B cell (primary cell): ENCODE data around the gene IMP3. TPM values are rescaled to one million over a fixed set of nuclear protein-coding genes. Genes with fewer than 3 reads are reported as not detected.

Source experiments
- ATAC-seq: fragments of 200-7000 bp; cut with Tn5 transposase; one replicate; pipeline ENCODE4 v1.10.0; 2021; ENCODE audit warnings: low read depth, mild to moderate bottlenecking, moderate number of reproducible peaks, moderate library complexity
- CTCF ChIA-PET: fragments of 350-600 bp; sonication (Branson Sonifier 250); formaldehyde crosslinking; loops from one replicate; lab custom pipeline; 2021; ENCODE audit warnings: antibody characterized with exemption, inconsistent platforms; lab: Charles Lee
- POLR2A ChIA-PET: fragments of 350-600 bp; sonication (Branson Sonifier 250); formaldehyde crosslinking; loops from one replicate; lab custom pipeline; 2021; ENCODE audit warnings: antibody characterized with exemption; lab: Charles Lee
- DNase-seq: peaks from one replicate; pipeline ENCODE4 v3.0.0; 2013
- H2AFZ ChIP-seq: 2 replicates; pipeline ENCODE4 v1.6.1; 2012; ENCODE audit warnings: mild to moderate bottlenecking, low read depth, low read length; ENCODE audit not compliant: insufficient read depth, poor library complexity, severe bottlenecking
- H3K27ac ChIP-seq, 2 donors: 1 replicate in 1 of 2; 2 replicates in 1 of 2; pipeline ENCODE4 v1.5.1; 2012 to 2013; ENCODE audit warnings: low read length in 2 of 2, mild to moderate bottlenecking in 2 of 2, moderate library complexity in 1 of 2
- H3K27me3 ChIP-seq, 4 experiments: fragments of 200-600 bp in 1 of 4; sonication (generic) in 1 of 4; replicated peaks in 1 of 4; 1 replicate in 2 of 4; 2 replicates in 2 of 4; pipeline versions ENCODE4 v1.6.1 to v1.7.0; 2013 to 2016; ENCODE audit warnings: low read length in 3 of 4, mild to moderate bottlenecking in 2 of 4, mixed read lengths in 1 of 4, moderate library complexity in 1 of 4; ENCODE audit not compliant: insufficient read depth in 4 of 4, control insufficient read depth in 3 of 4; ENCODE audit errors: control extremely low read depth in 1 of 4
- H3K36me3 ChIP-seq, 2 experiments: replicated peaks in 1 of 2; 1 replicate in 1 of 2; 2 replicates in 1 of 2; pipeline versions ENCODE4 v1.6.1 to v1.7.1; 2013; ENCODE audit warnings: low read length in 1 of 2; ENCODE audit not compliant: insufficient read depth in 2 of 2, control insufficient read depth in 1 of 2; ENCODE audit errors: control extremely low read depth in 1 of 2, extremely low read depth in 1 of 2
- H3K4me1 ChIP-seq, 2 donors: fragments of 200-600 bp in 1 of 2; sonication (generic) in 1 of 2; 1 replicate in 1 of 2; 2 replicates in 1 of 2; pipeline versions ENCODE4 v1.5.1 to v1.6.1; 2013 to 2017; ENCODE audit warnings: low read length in 2 of 2; ENCODE audit not compliant: control insufficient read depth in 2 of 2, insufficient read depth in 2 of 2
- H3K4me2 ChIP-seq: replicated peaks from 2 replicates; pipeline ENCODE3; 2012; ENCODE audit warnings: mild to moderate bottlenecking, low read depth, low read length; ENCODE audit not compliant: poor library complexity, severe bottlenecking
- H3K4me3 ChIP-seq, 5 experiments: fragments of 200-600 bp in 1 of 5; sonication (generic) in 1 of 5; 1 replicate in 3 of 5; 2 replicates in 2 of 5; pipeline versions ENCODE4 v1.5.1 to v1.7.0; 2011 to 2016; ENCODE audit warnings: low read length in 4 of 5, mild to moderate bottlenecking in 4 of 5, low read depth in 2 of 5, control low read depth in 1 of 5, moderate library complexity in 1 of 5; ENCODE audit not compliant: insufficient read depth in 1 of 5; ENCODE audit errors: control extremely low read depth in 1 of 5, extremely low read depth in 1 of 5
- H3K79me2 ChIP-seq: fragments of 200-600 bp; sonication (generic); one replicate; pipeline ENCODE4 v1.6.0; 2016; ENCODE audit warnings: low read length; ENCODE audit not compliant: control insufficient read depth, insufficient read depth
- H3K9ac ChIP-seq: fragments of 200-600 bp; sonication (generic); 2 replicates; pipeline ENCODE4 v1.6.1; 2017; ENCODE audit warnings: mild to moderate bottlenecking, low read length, moderate library complexity
- H3K9me3 ChIP-seq, 3 donors: one replicate each; pipeline versions ENCODE4 v1.6.1 to v1.7.1; 2013; ENCODE audit warnings: low read length in 2 of 3; ENCODE audit not compliant: control insufficient read depth in 2 of 3, insufficient read depth in 1 of 3; ENCODE audit errors: control extremely low read depth in 1 of 3
- H4K20me1 ChIP-seq: 2 replicates; pipeline ENCODE4 v1.6.0; 2012; ENCODE audit warnings: mild to moderate bottlenecking, low read length; ENCODE audit not compliant: insufficient read depth, control insufficient read depth, poor library complexity, severe bottlenecking
- H3K27ac Mint-ChIP-seq: one replicate; pipeline ENCODE4 v1.8.0; 2021; ENCODE audit warnings: mixed read lengths
- H3K27me3 Mint-ChIP-seq: one replicate; pipeline ENCODE4 v1.8.0; 2021; ENCODE audit warnings: mixed read lengths
- H3K4me1 Mint-ChIP-seq: one replicate; pipeline ENCODE4 v1.8.0; 2021; ENCODE audit warnings: mixed read lengths
- H3K4me3 Mint-ChIP-seq: one replicate; pipeline ENCODE4 v1.8.0; 2021; ENCODE audit warnings: mixed read lengths
- H3K9me3 Mint-ChIP-seq: one replicate; pipeline ENCODE4 v1.8.0; 2022; ENCODE audit warnings: mixed read lengths; ENCODE audit not compliant: insufficient read depth
- EZH2 ChIP-seq: IDR thresholded peaks from 2 replicates; pipeline ENCODE4 v1.6.1; 2012; ENCODE audit warnings: borderline replicate concordance, low read depth, mild to moderate bottlenecking, moderate library complexity, low read length; ENCODE audit not compliant: insufficient read depth, poor library complexity, severe bottlenecking
- WGBS: methylation state at CpG from one replicate; pipeline ENCODE4 v1.1.5; 2013; ENCODE audit warnings: missing lambda C conversion rate; ENCODE audit not compliant: insufficient coverage; 5-methylcytosine and 5-hydroxymethylcytosine counted together
- intact Hi-C: fragments of 100-400 bp; cut with micrococcal nuclease; formaldehyde crosslinking; loops from one replicate; pipeline ENCODE4 v1.10.0; 2022
- polyA plus RNA-seq: library from polyadenylated mRNA; depleted of rRNA; stranded (reverse); fragments of >200 nt; gene quantifications from 2 replicates; pipeline ENCODE4 v1.2.3, GENCODE V29; 2012
- total RNA-seq, 2 donors: library from RNA; stranded (reverse); fragments of 120-200 nt in 1 of 2; gene quantifications; 1 replicate in 1 of 2; 2 replicates in 1 of 2; pipeline versions ENCODE4 v1.2.3 to v1.2.4, GENCODE V29; 2013 to 2022
- TF ChIP-seq, protein P1 (sequence below): fragments of 200-600 bp; IDR thresholded peaks from one replicate; pipeline ENCODE4 v1.8.0; 2022; ENCODE audit warnings: antibody characterized with exemption, mild to moderate bottlenecking

The IMP3 gene
- total and polyA plus RNA-seq, 2 donors (not counting 1 experiment from before 2014, with no cell fraction given), result 60.8 to 85.1 TPM

DNA sequence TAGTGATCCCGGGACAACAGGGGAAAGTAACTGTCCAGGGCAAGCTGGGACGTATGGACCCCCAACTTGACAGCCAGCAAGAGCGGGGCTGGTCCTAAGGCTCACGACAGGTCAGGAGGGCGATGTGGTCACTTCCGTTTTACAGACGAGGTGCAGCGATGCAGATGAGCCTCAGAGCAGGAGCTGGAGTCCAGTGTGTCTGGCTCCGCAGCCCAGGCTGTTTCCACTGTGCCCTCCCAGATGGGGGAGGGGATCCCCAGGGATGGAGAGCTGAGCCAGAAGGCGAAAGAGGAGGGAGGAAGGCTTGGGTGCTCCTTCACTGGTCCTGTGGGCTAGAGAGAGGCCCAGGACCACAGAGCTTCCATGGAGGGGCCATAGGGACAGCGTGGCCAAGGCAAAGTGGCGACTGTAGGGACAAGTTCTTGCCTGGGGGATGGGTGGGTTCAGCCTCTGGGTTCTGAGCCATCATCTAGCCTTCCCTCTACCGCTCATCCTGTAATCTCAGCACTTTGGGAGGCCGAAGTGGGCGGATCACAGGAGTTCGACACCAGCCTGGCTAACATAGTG lies 13.4 kb upstream of the IMP3 start:
- H4K20me1 ChIP-seq, result no peaks in the 10 kb centered on the region
- H3K4me1 ChIP-seq, result peaks cover under 1 to 1% of the 10 kb centered on the region in 2 donors
- no peak overlapping the region for H3K4me3 ChIP-seq
- peaks cover 0 to 5% (median 3%) of the 10 kb centered on the region in 4 experiments for H3K27me3 ChIP-seq
- peaks cover 13% of the 10 kb centered on the region for H3K27me3 Mint-ChIP-seq
- 93% methylated on average over 14 of the region's 16 CpGs for WGBS
- ATAC-seq, result no peak
- POLR2A ChIA-PET, result interaction anchor here (0.6 kb wide), 1 partner anchor 88 kb away, joined by 4 read pairs; no protein-coding TSS in a partner anchor
- no peaks in the 10 kb centered on the region for H3K9me3 ChIP-seq
- no peak overlapping the region for H3K9ac ChIP-seq
- H3K9me3 Mint-ChIP-seq, result no peaks in the 10 kb centered on the region
- DNase-seq, result no peak
- no peak overlapping the region for H3K27ac Mint-ChIP-seq
- TF ChIP-seq, protein P1, sequence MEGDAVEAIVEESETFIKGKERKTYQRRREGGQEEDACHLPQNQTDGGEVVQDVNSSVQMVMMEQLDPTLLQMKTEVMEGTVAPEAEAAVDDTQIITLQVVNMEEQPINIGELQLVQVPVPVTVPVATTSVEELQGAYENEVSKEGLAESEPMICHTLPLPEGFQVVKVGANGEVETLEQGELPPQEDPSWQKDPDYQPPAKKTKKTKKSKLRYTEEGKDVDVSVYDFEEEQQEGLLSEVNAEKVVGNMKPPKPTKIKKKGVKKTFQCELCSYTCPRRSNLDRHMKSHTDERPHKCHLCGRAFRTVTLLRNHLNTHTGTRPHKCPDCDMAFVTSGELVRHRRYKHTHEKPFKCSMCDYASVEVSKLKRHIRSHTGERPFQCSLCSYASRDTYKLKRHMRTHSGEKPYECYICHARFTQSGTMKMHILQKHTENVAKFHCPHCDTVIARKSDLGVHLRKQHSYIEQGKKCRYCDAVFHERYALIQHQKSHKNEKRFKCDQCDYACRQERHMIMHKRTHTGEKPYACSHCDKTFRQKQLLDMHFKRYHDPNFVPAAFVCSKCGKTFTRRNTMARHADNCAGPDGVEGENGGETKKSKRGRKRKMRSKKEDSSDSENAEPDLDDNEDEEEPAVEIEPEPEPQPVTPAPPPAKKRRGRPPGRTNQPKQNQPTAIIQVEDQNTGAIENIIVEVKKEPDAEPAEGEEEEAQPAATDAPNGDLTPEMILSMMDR, result no peak
- TF ChIP-seq EZH2, result no peak
- intact Hi-C loops, result no loop called here
- no peaks in the 10 kb centered on the region for H3K36me3 ChIP-seq
- no peak overlapping the region for H3K4me2 ChIP-seq
- H3K4me1 Mint-ChIP-seq, result peaks cover 2% of the 10 kb centered on the region
- no peak overlapping the region for H3K4me3 Mint-ChIP-seq
- H2AFZ ChIP-seq, result no peak overlapping the region
- H3K27ac ChIP-seq, result no peak overlapping the region
- no peaks in the 10 kb centered on the region for H3K79me2 ChIP-seq
- CTCF ChIA-PET, result no interaction called here

DNA sequence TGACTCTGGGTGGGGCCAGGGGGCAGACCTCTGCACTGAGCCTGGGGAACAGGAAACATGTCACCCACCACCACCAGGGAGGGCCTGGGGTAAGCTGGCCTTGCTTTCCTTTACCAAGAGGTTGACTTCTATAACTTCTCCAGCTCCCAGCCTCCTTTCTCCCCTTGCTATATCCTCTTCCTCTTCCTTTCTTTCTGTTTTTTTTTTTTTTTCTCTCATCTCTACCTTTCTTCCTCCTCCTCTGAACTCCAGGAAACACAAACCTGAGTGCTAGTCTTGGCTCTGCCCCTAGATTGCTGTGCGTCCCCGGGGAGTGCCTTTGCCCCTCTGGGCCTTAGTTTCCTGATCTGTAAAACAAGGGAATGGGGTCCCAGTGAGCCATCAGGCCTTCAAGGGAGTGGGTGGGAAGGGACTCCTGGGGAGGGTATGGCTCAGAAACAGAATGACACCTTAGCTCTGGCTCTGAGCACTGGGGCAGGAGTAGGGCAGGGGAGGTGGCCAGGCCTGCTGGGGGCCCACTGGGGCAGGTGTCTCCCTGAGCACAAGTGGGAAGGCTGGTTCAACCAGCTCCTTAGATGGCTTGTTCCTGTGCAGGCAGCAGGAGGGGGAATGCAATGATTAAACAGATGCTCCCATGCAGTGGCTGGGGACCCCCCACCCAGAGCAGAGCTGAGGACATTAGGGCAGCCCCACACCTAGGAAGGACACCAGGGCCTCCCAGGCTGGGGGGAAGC lies 12.0 kb upstream of the IMP3 start:
- H3K9me3 Mint-ChIP-seq, result no peaks in the 10 kb centered on the region
- Histone ChIP-seq H3K9ac (no peak overlapping the region), H3K36me3 (no peaks in the 10 kb centered on the region), H3K9me3 (peaks cover 0 to 4% (median 0%) of the 10 kb centered on the region in 3 donors), H3K27me3 (peaks cover 0 to 18% (median 7%) of the 10 kb centered on the region in 4 experiments), H3K4me2 (no peak overlapping the region), H3K4me1 (peaks cover 10 to 11% of the 10 kb centered on the region in 2 donors), H3K79me2 (no peaks in the 10 kb centered on the region), H3K4me3 (no peak overlapping the region), H3K27ac (no peak overlapping the region), H2AFZ (no peak overlapping the region), H4K20me1 (no peaks in the 10 kb centered on the region)
- ChIA-PET POLR2A (no interaction called here), CTCF (no interaction called here)
- H3K4me1 Mint-ChIP-seq, result peaks cover 7% of the 10 kb centered on the region
- ATAC-seq (no peak), DNase-seq (no peak)
- peaks cover 14% of the 10 kb centered on the region for H3K27me3 Mint-ChIP-seq
- H3K4me3 Mint-ChIP-seq, result no peak overlapping the region
- no peak overlapping the region for H3K27ac Mint-ChIP-seq
- WGBS, result 87% methylated on average over 2 of the region's 2 CpGs
- TF ChIP-seq, protein P1, result no peak
- no peak for TF ChIP-seq EZH2
- intact Hi-C loops, result no loop called here
